ENCODE results near the gene CTRB2.
"Not testable (repeated sequence)": the region's sequence is repeated elsewhere in the genome, so short reads cannot be mapped to it uniquely, and the experiment has no call there.

Gene CTRB2

GRCh38 chr16:75242436-75243078 lies 35.6 kb upstream of the CTRB2 start:
- DNase-seq = not testable (repeated sequence)

GRCh38 chr16:75241955-75242354 lies 35.0 kb upstream of the CTRB2 start:
- no peak for DNase-seq

GRCh38 chr16:75241412-75241811 lies 34.5 kb upstream of the CTRB2 start:
- DNase-seq = no peak

GRCh38 chr16:75240633-75241032 lies 33.7 kb upstream of the CTRB2 start:
- DNase-seq = not testable (repeated sequence)

GRCh38 chr16:75239542-75240122 lies 32.7 kb upstream of the CTRB2 start:
- no peak for DNase-seq

- DNase-seq = peak in 12 of 51 donors; percentile 53 to 87 (median 71)
Measured at GRCh38 chr16:75238853-75239541, 32.0 kb upstream of the CTRB2 start.

GRCh38 chr16:75238132-75238852 lies 31.3 kb upstream of the CTRB2 start:
- DNase-seq = peak in 49 of 51 donors; percentile 24 to 92 (median 82)

GRCh38 chr16:75237398-75238131 lies 30.6 kb upstream of the CTRB2 start:
- DNase-seq = peak in 4 of 51 donors; percentile 10 to 59 (median 48)

- DNase-seq = no peak
Measured at GRCh38 chr16:75236736-75237397, 29.9 kb upstream of the CTRB2 start.

GRCh38 chr16:75236232-75236631 lies 29.3 kb upstream of the CTRB2 start:
- peak in 1 of 51 donors; percentile 16 for DNase-seq

- no peak for DNase-seq
Measured at GRCh38 chr16:75235721-75236193, 28.8 kb upstream of the CTRB2 start.

GRCh38 chr16:75234856-75235696 lies 28.1 kb upstream of the CTRB2 start:
- peak in 10 of 51 donors; percentile 17 to 36 (median 23) for DNase-seq

- no peak for DNase-seq
Measured at GRCh38 chr16:75233611-75233938, 26.6 kb upstream of the CTRB2 start.

- no peak for DNase-seq
Measured at GRCh38 chr16:75231570-75231969, 24.6 kb upstream of the CTRB2 start.

GRCh38 chr16:75230471-75231110 lies 23.6 kb upstream of the CTRB2 start:
- DNase-seq = no peak

GRCh38 chr16:75229172-75230031 lies 22.4 kb upstream of the CTRB2 start:
- DNase-seq = no peak

- no peak for DNase-seq
Measured at GRCh38 chr16:75228143-75228976, 21.4 kb upstream of the CTRB2 start.
